Measurements from ENCODE around the gene TPM4. TPM values are rescaled to one million over a fixed set of nuclear protein-coding genes. Genes with fewer than 3 reads are reported as not detected.

The TPM4 gene
- polyA plus RNA-seq, 4 donors = 135 to 238 (median 159) TPM

DNA sequence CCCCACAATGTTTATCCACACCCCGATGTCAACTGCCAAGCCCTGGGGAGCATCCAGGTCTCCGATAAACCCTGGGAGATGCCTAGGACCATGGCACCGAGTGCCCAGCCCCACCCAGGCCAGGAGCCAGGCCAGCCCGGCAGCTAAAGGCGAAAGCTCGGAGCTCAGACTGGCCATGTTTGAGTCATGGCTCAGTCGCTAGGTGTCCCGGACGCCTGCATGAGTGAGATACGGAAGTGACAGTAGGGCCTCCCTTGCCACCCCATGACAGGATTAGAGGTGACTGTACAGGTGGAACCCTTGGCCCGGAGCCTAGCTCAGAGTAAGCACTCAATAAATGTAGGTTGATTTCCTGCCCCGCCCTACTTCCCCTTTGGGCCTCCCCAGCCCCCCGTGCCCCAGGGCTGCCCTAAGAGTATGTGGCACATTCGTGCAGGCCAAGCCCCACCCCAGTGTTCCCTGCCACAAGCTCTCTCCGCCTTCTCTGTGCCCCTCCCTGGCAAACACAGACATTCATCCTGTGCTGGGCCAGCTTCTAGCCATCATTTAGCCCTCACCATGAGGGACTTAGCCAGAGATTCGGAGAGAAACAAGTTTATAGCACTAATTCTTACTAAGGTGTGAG is 5.8 kb upstream of the TPM4 start:
- no peak for FAIRE-seq
- no peaks in the 10 kb centered on the region for H3K9me3 ChIP-seq (ENCODE audit: control insufficient read depth in 2 of 2, insufficient read depth in 1 of 2, low read depth in 1 of 2, low read length in 1 of 2)
- whole genome bisulfite sequencing, 3 donors = 7 to 30% (median 22%) methylated on average over 15 to 16 of the region's 16 CpGs
- H3K36me3 ChIP-seq (ENCODE audit: control insufficient read depth in 3 of 3, insufficient read depth in 2 of 3, low read depth in 1 of 3, low read length in 3 of 3) = peaks cover 0 to 3% (median 0%) of the 10 kb centered on the region in 3 donors
- H3K27ac ChIP-seq (ENCODE audit: low read depth in 1 of 3, low read length in 2 of 3) = peak overlapping the region; percentile 91 to 97 (median 95)
- no peak overlapping the region for H3K4me3 ChIP-seq (ENCODE audit: low read depth in 1 of 3, low read length in 3 of 3)
- peak; percentile 94 to 99 for DNase-seq
- no peaks in the 10 kb centered on the region for H3K27me3 ChIP-seq (ENCODE audit: control insufficient read depth in 3 of 3, insufficient read depth in 3 of 3, low read length in 3 of 3)
- peaks cover 6 to 24% (median 8%) of the 10 kb centered on the region in 3 donors for H3K4me1 ChIP-seq (ENCODE audit: control insufficient read depth in 3 of 3, insufficient read depth in 2 of 3, low read depth in 1 of 3, low read length in 2 of 3)

DNA sequence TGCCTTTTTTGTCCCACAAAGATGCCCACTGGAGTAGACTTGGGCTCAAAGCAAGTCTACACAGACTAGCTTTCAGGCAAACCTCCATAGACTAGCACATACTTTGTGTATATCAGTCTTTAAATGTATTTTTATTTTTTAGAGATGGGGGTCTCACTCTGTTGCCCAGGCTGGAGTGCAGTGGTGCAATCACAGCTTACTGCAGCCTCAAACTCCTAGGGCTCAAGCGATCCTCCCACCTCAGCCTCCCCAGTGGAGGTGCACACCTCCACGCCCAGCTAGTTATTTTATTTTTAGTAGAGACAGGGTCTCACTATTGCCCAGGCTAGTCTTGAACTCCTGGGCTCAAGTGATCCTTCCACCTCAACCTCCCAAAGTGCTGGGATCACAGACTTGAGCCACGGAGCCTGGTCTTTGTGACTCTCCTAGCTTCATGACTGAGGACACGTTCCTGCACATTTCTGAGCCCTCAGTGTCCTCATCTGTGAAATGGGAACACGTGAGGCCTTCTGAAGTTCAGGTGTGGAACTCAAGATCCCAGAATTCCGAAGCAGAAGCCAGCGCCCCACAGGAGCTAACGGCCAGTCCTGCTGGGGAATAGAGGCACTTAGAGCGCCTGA is 5.1 kb upstream of the TPM4 start:
- DNase-seq (no peak), FAIRE-seq (no peak)
- no peaks in the 10 kb centered on the region for H3K9me3 ChIP-seq (ENCODE audit: control insufficient read depth in 2 of 2, insufficient read depth in 1 of 2, low read depth in 1 of 2, low read length in 1 of 2)
- peaks cover 0 to 3% (median 0%) of the 10 kb centered on the region in 3 donors for H3K36me3 ChIP-seq (ENCODE audit: control insufficient read depth in 3 of 3, insufficient read depth in 2 of 3, low read depth in 1 of 3, low read length in 3 of 3)
- peaks cover 6 to 28% (median 8%) of the 10 kb centered on the region in 3 donors for H3K4me1 ChIP-seq (ENCODE audit: control insufficient read depth in 3 of 3, insufficient read depth in 2 of 3, low read depth in 1 of 3, low read length in 2 of 3)
- no peak overlapping the region for H3K4me3 ChIP-seq (ENCODE audit: low read depth in 1 of 3, low read length in 3 of 3)
- peak overlapping the region; percentile 89 to 97 (median 91) for H3K27ac ChIP-seq (ENCODE audit: low read depth in 1 of 3, low read length in 2 of 3)
- H3K27me3 ChIP-seq (ENCODE audit: control insufficient read depth in 3 of 3, insufficient read depth in 3 of 3, low read length in 3 of 3) = no peaks in the 10 kb centered on the region
- 81 to 89% (median 85%) methylated on average over 9 of the region's 9 CpGs for WGBS, 3 donors

DNA sequence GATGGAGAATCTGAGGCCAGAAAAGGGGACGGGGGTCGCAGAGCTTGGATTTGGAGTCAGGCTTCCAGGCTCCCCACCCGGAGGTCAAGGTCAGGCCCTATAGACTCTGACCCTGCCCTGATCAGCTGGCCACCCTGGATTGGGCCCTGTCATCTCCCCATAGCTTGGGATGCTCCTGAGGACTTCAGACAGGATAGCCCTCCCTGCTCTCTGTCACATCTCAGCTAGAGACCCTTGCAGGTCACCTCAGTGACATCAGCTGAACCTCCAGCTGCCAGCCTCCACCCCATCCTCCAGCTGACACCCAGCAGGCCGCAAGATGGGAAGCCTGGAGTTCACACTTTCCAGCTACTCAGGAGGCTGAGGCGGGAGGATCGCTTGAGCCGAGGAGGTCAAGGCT is 2.8 kb upstream of the TPM4 start:
- 72 to 90% (median 83%) methylated on average over 7 of the region's 7 CpGs for WGBS, 3 donors
- DNase-seq = no peak
- peaks cover 6 to 35% (median 13%) of the 10 kb centered on the region in 3 donors for H3K4me1 ChIP-seq (ENCODE audit: control insufficient read depth in 3 of 3, insufficient read depth in 2 of 3, low read depth in 1 of 3, low read length in 2 of 3)

DNA sequence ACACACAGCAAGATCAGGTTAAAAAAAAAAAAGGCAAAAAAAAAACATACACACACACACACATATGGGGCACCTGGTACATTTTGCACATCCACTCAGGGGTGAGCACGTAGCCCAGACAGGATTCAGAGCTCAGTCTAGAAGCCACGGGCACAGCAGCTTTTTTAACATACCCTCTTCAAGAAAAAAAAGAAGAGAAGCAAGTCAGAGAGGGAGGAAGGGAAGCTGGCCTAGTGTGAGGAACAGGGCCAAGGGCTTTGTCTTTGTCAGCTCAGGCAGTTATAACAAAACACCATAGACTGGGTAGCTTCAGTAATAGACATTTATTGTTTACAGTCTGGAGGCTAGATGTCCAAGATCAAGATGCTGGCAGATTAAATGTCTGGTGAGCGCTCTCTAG is 2.3 kb upstream of the TPM4 start:
- DNase-seq = no peak
- no peak for FAIRE-seq
- Histone ChIP-seq H3K27ac (ENCODE audit: low read depth in 1 of 3, low read length in 2 of 3) (peak overlapping the region in 1 of 3 donors; percentile 51), H3K4me1 (ENCODE audit: control insufficient read depth in 3 of 3, insufficient read depth in 2 of 3, low read depth in 1 of 3, low read length in 2 of 3) (peaks cover 6 to 37% (median 13%) of the 10 kb centered on the region in 3 donors), H3K9me3 (ENCODE audit: control insufficient read depth in 2 of 2, insufficient read depth in 1 of 2, low read depth in 1 of 2, low read length in 1 of 2) (no peaks in the 10 kb centered on the region), H3K27me3 (ENCODE audit: control insufficient read depth in 3 of 3, insufficient read depth in 3 of 3, low read length in 3 of 3) (no peaks in the 10 kb centered on the region), H3K36me3 (ENCODE audit: control insufficient read depth in 3 of 3, insufficient read depth in 2 of 3, low read depth in 1 of 3, low read length in 3 of 3) (peaks cover 0 to 3% (median 0%) of the 10 kb centered on the region in 3 donors), H3K4me3 (ENCODE audit: low read depth in 1 of 3, low read length in 3 of 3) (no peak overlapping the region)
- WGBS, 3 donors = 50 to 85% (median 69%) methylated on average over 3 of the region's 3 CpGs

More for the DNA sequence above, 2.8 kb upstream of the TPM4 start:
- peak overlapping the region in 1 of 3 donors; percentile 19 for H3K27ac ChIP-seq (ENCODE audit: low read depth in 1 of 3, low read length in 2 of 3)
- no peaks in the 10 kb centered on the region for H3K9me3 ChIP-seq (ENCODE audit: control insufficient read depth in 2 of 2, insufficient read depth in 1 of 2, low read depth in 1 of 2, low read length in 1 of 2)
- H3K36me3 ChIP-seq (ENCODE audit: control insufficient read depth in 3 of 3, insufficient read depth in 2 of 3, low read depth in 1 of 3, low read length in 3 of 3) = peaks cover 0 to 3% (median 0%) of the 10 kb centered on the region in 3 donors
- no peak for FAIRE-seq
- H3K27me3 ChIP-seq (ENCODE audit: control insufficient read depth in 3 of 3, insufficient read depth in 3 of 3, low read length in 3 of 3) = no peaks in the 10 kb centered on the region
- no peak overlapping the region for H3K4me3 ChIP-seq (ENCODE audit: low read depth in 1 of 3, low read length in 3 of 3)

DNA sequence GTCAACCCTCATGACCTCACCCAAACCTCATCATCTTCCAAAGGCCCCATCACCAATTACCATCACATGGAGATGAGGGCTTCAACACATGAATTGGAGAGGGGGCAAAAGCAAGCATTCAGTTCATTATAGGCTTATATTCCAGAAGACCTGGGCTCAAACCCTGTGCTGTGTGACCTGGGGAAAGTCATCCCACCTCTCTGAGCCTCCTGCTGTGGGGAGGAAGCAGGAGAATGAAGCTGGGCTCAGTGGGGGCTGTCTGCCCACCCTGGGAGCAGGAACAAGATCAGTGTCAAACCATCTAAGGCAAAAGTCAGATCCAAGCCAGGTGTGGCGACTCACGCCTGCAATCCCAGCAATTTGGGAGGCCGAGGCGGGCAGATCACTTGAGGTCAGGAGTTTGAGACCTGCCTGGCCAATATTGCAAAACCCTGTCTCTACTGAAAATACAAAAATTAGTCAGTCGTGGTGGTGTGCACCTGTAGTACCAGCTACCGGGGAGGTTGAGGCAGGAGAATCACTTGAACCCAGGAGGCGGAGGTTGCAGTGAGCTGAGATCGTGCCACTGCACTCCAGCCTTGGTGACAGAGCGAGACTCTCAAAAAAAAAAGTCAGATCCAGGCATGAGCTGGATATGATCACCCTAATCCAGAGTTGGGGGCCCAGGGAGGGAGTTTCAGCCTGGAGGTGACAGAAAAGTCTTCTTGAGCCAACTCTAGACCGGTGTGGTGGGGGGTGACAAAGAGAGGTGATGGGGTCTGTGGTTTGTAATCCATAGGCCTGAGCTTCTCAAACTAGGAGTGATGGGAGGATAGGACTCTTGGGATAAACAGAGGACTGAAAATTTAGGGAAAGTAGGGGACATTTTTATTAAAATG is 1.6 kb upstream of the TPM4 start:
- Histone ChIP-seq H3K9me3 (ENCODE audit: control insufficient read depth in 2 of 2, insufficient read depth in 1 of 2, low read depth in 1 of 2, low read length in 1 of 2) (no peaks in the 10 kb centered on the region), H3K27ac (ENCODE audit: low read depth in 1 of 3, low read length in 2 of 3) (peak overlapping the region in 1 of 3 donors; percentile 99), H3K4me1 (ENCODE audit: control insufficient read depth in 3 of 3, insufficient read depth in 2 of 3, low read depth in 1 of 3, low read length in 2 of 3) (peaks cover 6 to 38% (median 12%) of the 10 kb centered on the region in 3 donors), H3K36me3 (ENCODE audit: control insufficient read depth in 3 of 3, insufficient read depth in 2 of 3, low read depth in 1 of 3, low read length in 3 of 3) (peaks cover 0 to 3% (median 0%) of the 10 kb centered on the region in 3 donors), H3K4me3 (ENCODE audit: low read depth in 1 of 3, low read length in 3 of 3) (no peak overlapping the region), H3K27me3 (ENCODE audit: control insufficient read depth in 3 of 3, insufficient read depth in 3 of 3, low read length in 3 of 3) (no peaks in the 10 kb centered on the region)
- 87 to 90% (median 90%) methylated on average over 10 of the region's 10 CpGs for WGBS, 3 donors
- DNase-seq = no peak
- no peak for FAIRE-seq

DNA sequence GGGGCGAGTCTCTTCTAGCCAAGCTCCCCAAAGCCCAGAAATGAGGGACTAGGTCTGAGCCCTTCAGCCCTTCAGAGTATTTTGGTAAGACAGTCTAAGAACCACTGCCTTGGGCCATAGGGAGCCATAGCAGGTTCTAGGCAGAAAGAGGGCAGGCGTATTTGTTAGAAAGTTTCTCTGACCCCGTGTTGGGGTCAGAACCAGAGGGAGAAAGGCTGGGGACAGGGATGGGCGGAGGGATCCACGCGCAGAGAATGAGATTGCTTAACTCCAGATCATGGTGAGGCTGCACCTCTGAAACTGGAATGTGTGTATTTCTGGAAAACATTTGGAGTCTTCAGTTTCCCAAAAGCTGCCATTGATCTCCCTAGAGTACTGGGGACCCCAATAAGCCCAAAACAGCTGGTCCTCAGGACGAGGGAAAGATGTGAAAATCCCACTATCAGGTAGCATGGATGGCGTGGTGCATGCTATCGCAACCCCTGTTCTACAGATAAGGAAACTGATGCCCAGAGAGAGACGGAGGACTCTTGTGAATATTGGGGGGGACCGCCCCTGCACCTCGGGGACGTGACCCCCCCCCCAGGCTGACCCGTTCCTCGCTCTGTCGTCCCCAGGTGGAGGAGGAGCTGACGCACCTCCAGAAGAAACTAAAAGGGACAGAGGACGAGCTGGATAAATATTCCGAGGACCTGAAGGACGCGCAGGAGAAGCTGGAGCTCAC is 703 bp upstream of the TPM4 start:
- no peaks in the 10 kb centered on the region for H3K9me3 ChIP-seq (ENCODE audit: control insufficient read depth in 2 of 2, insufficient read depth in 1 of 2, low read depth in 1 of 2, low read length in 1 of 2)
- no peaks in the 10 kb centered on the region for H3K27me3 ChIP-seq (ENCODE audit: control insufficient read depth in 3 of 3, insufficient read depth in 3 of 3, low read length in 3 of 3)
- FAIRE-seq = no peak
- 28 to 30% (median 28%) methylated on average over 21 of the region's 21 CpGs for WGBS, 3 donors
- no peak for DNase-seq
- peaks cover 0 to 10% (median 0%) of the 10 kb centered on the region in 3 donors for H3K36me3 ChIP-seq (ENCODE audit: control insufficient read depth in 3 of 3, insufficient read depth in 2 of 3, low read depth in 1 of 3, low read length in 3 of 3)
- peak overlapping the region; percentile 88 to 99 (median 95) for H3K27ac ChIP-seq (ENCODE audit: low read depth in 1 of 3, low read length in 2 of 3)
- H3K4me3 ChIP-seq (ENCODE audit: low read depth in 1 of 3, low read length in 3 of 3) = peak overlapping the region; percentile 65 to 97 (median 74)
- H3K4me1 ChIP-seq (ENCODE audit: control insufficient read depth in 3 of 3, insufficient read depth in 2 of 3, low read depth in 1 of 3, low read length in 2 of 3) = peaks cover 7 to 31% (median 8%) of the 10 kb centered on the region in 3 donors

DNA sequence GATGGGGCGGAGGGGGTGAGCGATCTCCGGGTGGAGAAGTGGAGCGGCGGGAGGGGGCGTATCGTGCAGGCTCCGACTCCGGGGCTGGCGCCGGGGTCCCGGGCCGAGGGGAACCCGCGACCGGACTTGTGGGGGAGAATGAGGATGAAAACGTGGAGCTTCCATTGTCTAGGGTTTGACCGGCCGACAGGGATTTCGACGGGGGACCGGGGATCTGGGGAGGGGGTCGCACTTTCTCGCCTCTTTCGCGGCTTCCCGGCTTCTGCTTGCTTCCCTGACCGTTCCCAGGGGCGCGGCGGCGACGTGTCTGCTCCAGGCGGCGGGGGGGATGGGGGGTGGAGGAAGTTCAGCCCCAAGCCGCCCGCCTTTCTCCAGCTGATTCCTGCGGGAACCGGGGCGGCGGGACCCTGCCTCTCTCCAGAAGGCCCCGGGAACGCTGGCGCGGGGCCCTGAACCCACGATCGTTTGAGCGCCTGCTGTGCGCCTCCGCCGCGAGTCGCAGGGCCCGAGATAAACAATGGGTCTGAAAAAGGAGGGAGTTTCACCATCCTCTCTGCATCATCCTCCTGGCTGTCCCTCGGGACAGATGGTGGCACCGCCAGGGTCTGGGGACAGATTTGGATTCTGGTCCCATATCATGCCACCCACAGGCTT is 790 bp downstream of the TPM4 start:
- Histone ChIP-seq H3K4me3 (ENCODE audit: low read depth in 1 of 3, low read length in 3 of 3) (peak overlapping the region; percentile 65 to 97 (median 74)), H3K9me3 (ENCODE audit: control insufficient read depth in 2 of 2, insufficient read depth in 1 of 2, low read depth in 1 of 2, low read length in 1 of 2) (no peaks in the 10 kb centered on the region), H3K4me1 (ENCODE audit: control insufficient read depth in 3 of 3, insufficient read depth in 2 of 3, low read depth in 1 of 3, low read length in 2 of 3) (peaks cover 5 to 16% (median 7%) of the 10 kb centered on the region in 3 donors), H3K27me3 (ENCODE audit: control insufficient read depth in 3 of 3, insufficient read depth in 3 of 3, low read length in 3 of 3) (no peaks in the 10 kb centered on the region), H3K27ac (ENCODE audit: low read depth in 1 of 3, low read length in 2 of 3) (peak overlapping the region; percentile 78 to 99 (median 88)), H3K36me3 (ENCODE audit: control insufficient read depth in 3 of 3, insufficient read depth in 2 of 3, low read depth in 1 of 3, low read length in 3 of 3) (peaks cover 0 to 20% (median 0%) of the 10 kb centered on the region in 3 donors)
- no peak for FAIRE-seq
- DNase-seq = peak; percentile 54 to 73
- 0 to 1% (median 1%) methylated on average over 41 to 56 of the region's 56 CpGs for WGBS, 3 donors

All from small intestine (tissue), 7 donors.